Osteoblast (primary cell): ENCODE data around the gene ANKRD36B. TPM values are rescaled to one million over a fixed set of nuclear protein-coding genes. Genes with fewer than 3 reads are reported as not detected.

Experiments
- total RNA-seq: library from RNA; depleted of rRNA; stranded (reverse); fragments of >200 nt; gene quantifications from 2 replicates; pipeline ENCODE4 v1.2.3, GENCODE V29; 2012

Gene ANKRD36B
- total RNA-seq, 1 donor: 49.9 TPM

Other genes starting within 250 kb of the ANKRD36B start
- gene COX5B, start 56.2 kb upstream of the ANKRD36B start, total RNA-seq: 214 and 243 TPM in 2 replicates
- 44.9 and 53.6 TPM in 2 replicates for gene ACTR1B, start 74.2 kb upstream of the ANKRD36B start, total RNA-seq
- gene C2orf92, start 79.8 kb upstream of the ANKRD36B start, total RNA-seq: 2.5 and 3.2 TPM in 2 replicates
- gene ZAP70, start 123.7 kb upstream of the ANKRD36B start, total RNA-seq: under 0.01 TPM in 2 replicates